Ovary (tissue), 9 donors: ENCODE results near the gene TNS3. TPM values are rescaled to one million over a fixed set of nuclear protein-coding genes. Genes with fewer than 3 reads are reported as not detected.

Experiments used
- DNase-seq, 5 donors: peaks; one replicate each; pipeline ENCODE4 v3.0.0-alpha.2; 2019 to 2020
- H3K27ac ChIP-seq, 2 donors: fragments of 200-600 bp; one replicate each; pipeline versions ENCODE4 v1.5.1 to v1.8.0; 2019 to 2022
- H3K27me3 ChIP-seq: fragments of 200-600 bp; one replicate; pipeline ENCODE4 v1.8.0; 2022
- H3K36me3 ChIP-seq: fragments of 200-600 bp; sonication (generic); one replicate; pipeline ENCODE4 v1.5.1; 2019
- H3K4me1 ChIP-seq: one replicate; pipeline ENCODE4 v1.8.1; 2013; ENCODE audit warnings: mild to moderate bottlenecking, moderate library complexity; ENCODE audit not compliant: insufficient read depth
- H3K4me3 ChIP-seq: fragments of 200-600 bp; sonication (generic); one replicate; pipeline ENCODE4 v1.5.1; 2017
- H3K9me3 ChIP-seq, 2 donors: fragments of 200-600 bp in 1 of 2; sonication (generic) in 1 of 2; one replicate each; pipeline versions ENCODE4 v1.5.1 to v1.8.1; 2013 to 2019; ENCODE audit warnings: mild to moderate bottlenecking in 1 of 2, moderate library complexity in 1 of 2
- EP300 ChIP-seq: sonication (generic); formaldehyde crosslinking; IDR thresholded peaks from one replicate; pipeline ENCODE4 v1.6.1; 2017; ENCODE audit warnings: antibody characterized with exemption
- POLR2A ChIP-seq: fragments of 450-650 bp; IDR thresholded peaks from one replicate; pipeline ENCODE4 v1.6.1; 2017; ENCODE audit warnings: antibody characterized with exemption, mild to moderate bottlenecking, moderate library complexity
- WGBS, 3 donors: extraction: QIAGEN DNeasy Blood & Tissue Kit in 1 of 3; methylation state at CpG; one replicate each; pipeline versions ENCODE4 v1.1.5 to v1.1.7; 2013 to 2017; 5-methylcytosine and 5-hydroxymethylcytosine counted together
- intact Hi-C, 4 donors: fragments of 100-400 bp; cut with DNase I; formaldehyde crosslinking; loops; one replicate each; pipeline versions ENCODE4 v1.11.0 to v1.15.1; 2022 to 2023
- polyA plus RNA-seq, 2 donors: library from polyadenylated mRNA; stranded (reverse); fragments of 200-250 nt in 1 of 2; fragments of 350-450 nt in 1 of 2; fragmentation: Illumina TruSeq in 1 of 2; extraction: RNeasy Lipid Tissue Mini Kit (QIAGEN cat#74804) in 1 of 2; gene quantifications; one replicate each; pipeline ENCODE4 v1.2.3, GENCODE V29; 2013 to 2014
- total RNA-seq, 7 donors: library from RNA; depleted of rRNA in 2 of 7; stranded (reverse); fragments of >200 nt in 2 of 7; fragmentation: NEBNext Ultra II Directional in 3 of 7; extraction: Animal tissue kit (Norgen Biotek cat#: 25700) in 3 of 7; gene quantifications; one replicate each; pipeline versions ENCODE4 v1.1.0 to v1.2.4, GENCODE V29; 2016 to 2023
- TF ChIP-seq, protein P1 (sequence below), 3 donors: fragments of 450-650 bp in 2 of 3; fragments of 200-600 bp in 1 of 3; IDR thresholded peaks; one replicate each; pipeline versions ENCODE4 v1.5.1 to v1.8.0; 2016 to 2022; ENCODE audit warnings: antibody characterized with exemption in 3 of 3, mild to moderate bottlenecking in 1 of 3
- donor health status: DM: no; HTN: no; CAD: no; lungs with moderate emphysema.
- donor health status: DM: no; HTN: no; CAD: no.
- donor health status: Bipolar disorder and iron deficiency.
- donor health status: DM: yes; HTN: yes; CAD: no.
- donor health status: DM: no; HTN: no; CAD: no.
- donor health status: DM: yes; HTN: yes; CAD: no.

Gene TNS3
- total and polyA plus RNA-seq, 9 donors = 36.6 to 137 (median 91.3) TPM

DNA sequence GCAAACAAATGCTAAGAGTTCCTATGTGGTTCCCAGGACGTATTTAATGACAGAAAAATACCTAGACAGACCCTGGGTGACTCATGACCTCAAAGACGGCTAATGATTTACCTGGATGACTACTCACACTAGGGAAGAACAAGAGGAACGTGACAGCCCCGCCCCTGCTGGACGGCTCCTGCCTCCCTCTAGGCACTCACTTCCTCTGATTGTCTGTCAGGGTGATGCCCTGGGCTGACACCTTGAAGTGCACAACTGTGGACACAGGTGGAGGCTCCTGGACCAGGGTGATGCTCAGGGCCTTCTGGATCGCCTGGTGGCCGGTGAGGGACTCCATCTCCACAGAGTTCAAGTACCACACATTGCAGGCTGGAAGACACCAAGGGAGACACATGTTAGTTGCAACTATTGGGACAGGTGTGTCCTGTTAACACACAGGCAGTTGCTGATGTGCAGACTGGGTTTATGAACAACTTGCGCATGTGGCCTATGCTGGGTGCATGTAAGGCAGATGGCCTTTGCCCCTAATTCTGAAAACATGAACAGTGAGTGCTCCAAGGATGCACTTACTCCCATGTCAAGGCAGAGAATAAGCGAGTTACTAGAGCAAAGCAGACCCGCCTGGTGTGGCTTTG lies 298.3 kb downstream of the TNS3 start:
- intact Hi-C loops = no loop called here
- no peak overlapping the region for H3K4me3 ChIP-seq
- no peaks in the 10 kb centered on the region for H3K27me3 ChIP-seq
- TF ChIP-seq, protein P1, sequence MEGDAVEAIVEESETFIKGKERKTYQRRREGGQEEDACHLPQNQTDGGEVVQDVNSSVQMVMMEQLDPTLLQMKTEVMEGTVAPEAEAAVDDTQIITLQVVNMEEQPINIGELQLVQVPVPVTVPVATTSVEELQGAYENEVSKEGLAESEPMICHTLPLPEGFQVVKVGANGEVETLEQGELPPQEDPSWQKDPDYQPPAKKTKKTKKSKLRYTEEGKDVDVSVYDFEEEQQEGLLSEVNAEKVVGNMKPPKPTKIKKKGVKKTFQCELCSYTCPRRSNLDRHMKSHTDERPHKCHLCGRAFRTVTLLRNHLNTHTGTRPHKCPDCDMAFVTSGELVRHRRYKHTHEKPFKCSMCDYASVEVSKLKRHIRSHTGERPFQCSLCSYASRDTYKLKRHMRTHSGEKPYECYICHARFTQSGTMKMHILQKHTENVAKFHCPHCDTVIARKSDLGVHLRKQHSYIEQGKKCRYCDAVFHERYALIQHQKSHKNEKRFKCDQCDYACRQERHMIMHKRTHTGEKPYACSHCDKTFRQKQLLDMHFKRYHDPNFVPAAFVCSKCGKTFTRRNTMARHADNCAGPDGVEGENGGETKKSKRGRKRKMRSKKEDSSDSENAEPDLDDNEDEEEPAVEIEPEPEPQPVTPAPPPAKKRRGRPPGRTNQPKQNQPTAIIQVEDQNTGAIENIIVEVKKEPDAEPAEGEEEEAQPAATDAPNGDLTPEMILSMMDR (IDR thresholded peaks at IDR 0.05) = no peak
- TF ChIP-seq EP300 (no peak), POLR2A (no peak)
- no peaks in the 10 kb centered on the region for H3K4me1 ChIP-seq
- WGBS, 3 donors = 89 to 93% (median 92%) methylated on average over 10 of the region's 10 CpGs
- H3K36me3 ChIP-seq = no peaks in the 10 kb centered on the region
- no peak for DNase-seq
- H3K27ac ChIP-seq = no peak overlapping the region
- H3K9me3 ChIP-seq = no peaks in the 10 kb centered on the region

DNA sequence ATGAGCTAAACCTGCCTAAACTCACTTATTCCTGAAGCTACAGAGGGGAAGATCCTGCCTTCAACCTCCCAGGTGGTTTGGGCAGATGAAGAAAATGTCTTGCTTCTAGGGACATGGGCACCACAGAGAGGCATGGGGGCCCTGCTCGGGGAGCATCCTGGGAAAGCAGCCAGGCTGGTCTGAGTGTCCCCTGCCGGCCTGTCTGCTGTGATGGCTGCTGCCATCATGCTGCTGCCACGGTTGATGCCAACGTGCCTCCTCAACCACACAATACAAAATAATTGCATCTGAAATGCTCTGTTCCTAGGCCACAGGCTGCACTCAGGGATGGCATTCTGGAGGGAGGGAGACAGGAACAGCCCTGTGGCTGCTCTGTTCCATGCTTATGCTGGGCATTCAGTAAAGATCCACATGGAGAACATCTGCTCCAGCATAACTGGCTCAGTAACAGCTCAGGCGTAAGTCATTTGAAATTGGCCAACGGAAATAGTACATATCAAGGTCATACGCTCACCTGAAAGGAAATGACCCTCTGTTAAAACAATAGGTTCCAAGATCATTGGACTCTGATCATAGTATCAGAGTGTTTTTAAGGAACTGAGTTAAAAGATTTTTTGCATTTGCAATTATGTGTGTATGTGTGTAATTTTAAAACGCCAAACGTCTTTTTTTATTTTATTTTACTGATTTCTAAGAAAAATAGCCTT lies 299.0 kb downstream of the TNS3 start:
- 82 to 91% (median 88%) methylated on average over 9 of the region's 9 CpGs for WGBS, 3 donors
- intact Hi-C loops = no loop called here
- TF ChIP-seq EP300 (no peak), POLR2A (no peak)
- TF ChIP-seq, protein P1 (IDR thresholded peaks at IDR 0.05) = no peak
- H3K27ac ChIP-seq = no peak overlapping the region
- H3K27me3 ChIP-seq = no peaks in the 10 kb centered on the region
- H3K36me3 ChIP-seq = no peaks in the 10 kb centered on the region
- H3K4me1 ChIP-seq = no peaks in the 10 kb centered on the region
- no peak for DNase-seq
- H3K9me3 ChIP-seq = no peaks in the 10 kb centered on the region
- H3K4me3 ChIP-seq = no peak overlapping the region

DNA sequence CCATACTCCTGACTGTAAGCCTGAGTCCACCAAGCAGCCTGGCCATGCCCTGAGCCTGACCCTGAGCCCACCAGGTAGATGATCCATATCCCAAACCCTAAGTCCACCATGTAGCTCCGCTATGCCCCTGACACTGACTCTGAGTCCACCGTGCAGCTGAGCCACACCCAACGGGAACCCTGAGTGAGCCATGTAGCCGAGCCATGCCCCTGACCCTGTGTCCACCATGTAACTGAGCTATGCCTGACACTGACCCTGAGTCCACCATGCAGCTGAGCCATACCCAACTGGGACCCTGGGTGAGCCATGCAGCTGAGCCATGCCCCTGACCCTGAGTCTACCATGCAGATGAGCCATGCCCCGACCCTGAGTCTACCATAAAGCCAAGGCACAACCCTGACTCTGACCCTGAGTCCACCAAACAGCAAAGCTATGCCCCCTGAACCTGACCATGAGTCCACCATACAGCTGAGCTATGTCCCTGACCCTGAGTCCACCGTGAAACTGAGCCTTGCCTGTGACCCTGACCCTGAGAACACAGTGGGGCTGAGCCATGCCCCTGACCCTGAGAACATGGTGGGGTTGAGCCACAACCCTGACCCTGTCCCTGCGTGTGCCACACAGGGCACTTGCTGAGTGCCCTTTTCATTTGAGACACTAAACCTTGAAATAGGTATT lies 299.8 kb downstream of the TNS3 start:
- TF ChIP-seq EP300 (no peak), POLR2A (no peak)
- TF ChIP-seq, protein P1 (IDR thresholded peaks at IDR 0.05) = no peak
- Histone ChIP-seq H3K36me3 (no peaks in the 10 kb centered on the region), H3K27me3 (no peaks in the 10 kb centered on the region), H3K9me3 (no peaks in the 10 kb centered on the region), H3K4me3 (no peak overlapping the region), H3K4me1 (no peaks in the 10 kb centered on the region), H3K27ac (no peak overlapping the region)
- intact Hi-C loops = no loop called here
- no peak for DNase-seq
- WGBS, 3 donors = 86 to 96% (median 93%) methylated on average over 7 of the region's 7 CpGs

DNA sequence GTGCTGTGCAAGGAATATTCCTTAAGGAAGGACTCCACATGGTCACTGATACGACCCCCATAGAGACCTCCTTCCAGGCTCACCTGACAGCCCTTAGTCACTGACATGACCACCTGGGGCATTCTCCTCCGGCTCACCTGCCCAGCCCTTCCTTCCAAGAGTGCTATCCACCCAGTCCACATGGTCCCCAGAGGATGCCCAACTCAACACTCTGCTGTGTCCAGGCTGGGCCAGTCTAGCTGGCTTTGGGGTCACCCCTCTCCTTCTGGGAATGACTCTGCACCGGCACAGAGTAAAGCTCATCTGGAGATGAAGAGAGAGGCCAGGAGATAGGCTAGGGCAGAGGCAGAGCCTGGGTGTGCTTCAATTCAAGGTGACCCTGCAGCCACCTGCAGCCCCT lies 300.8 kb downstream of the TNS3 start:
- no peak overlapping the region for H3K4me3 ChIP-seq
- no peak for DNase-seq
- no peaks in the 10 kb centered on the region for H3K36me3 ChIP-seq
- intact Hi-C loops = no loop called here
- H3K4me1 ChIP-seq = no peaks in the 10 kb centered on the region
- no peaks in the 10 kb centered on the region for H3K9me3 ChIP-seq
- no peak overlapping the region for H3K27ac ChIP-seq
- H3K27me3 ChIP-seq = no peaks in the 10 kb centered on the region
- 81 to 88% (median 86%) methylated on average over 3 of the region's 3 CpGs for WGBS, 3 donors
- TF ChIP-seq EP300 (no peak), POLR2A (no peak)
- TF ChIP-seq, protein P1 (IDR thresholded peaks at IDR 0.05) = no peak
